Measurements from ENCODE around the gene LAMB4. TPM values are rescaled to one million over a fixed set of nuclear protein-coding genes. Genes with fewer than 3 reads are reported as not detected.

Gene LAMB4
- total and polyA plus RNA-seq, 4 donors = 0.24 TPM; not detected in 3

DNA sequence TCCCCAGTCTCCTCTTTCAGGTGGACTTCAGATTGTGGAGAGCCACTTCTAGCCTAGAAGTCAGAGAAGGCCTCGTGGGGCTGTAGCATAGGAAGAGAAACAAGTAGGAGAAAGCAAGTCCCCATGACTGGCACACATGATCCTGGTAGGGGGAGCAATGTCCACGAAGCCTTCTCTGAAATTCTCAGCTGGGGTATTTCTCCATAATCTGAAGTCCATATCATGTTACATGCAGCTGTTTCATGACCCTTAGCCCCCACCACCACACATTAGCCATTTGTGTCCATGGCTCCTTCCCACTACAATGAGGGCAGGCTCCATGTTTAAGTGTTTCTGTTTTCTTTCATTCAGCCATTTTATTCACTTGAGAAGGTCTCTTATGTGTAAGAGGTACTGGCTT, 43.2 kb downstream of the LAMB4 start:
- WGBS, 2 donors = 73 to 87% methylated on average over 2 of the region's 2 CpGs
- DNase-seq (no peak), ATAC-seq (ENCODE audit: low FRiP score) (no peak)
- no peaks in the 10 kb centered on the region for H3K27me3 ChIP-seq (ENCODE audit: control insufficient read depth in 1 of 2, insufficient read depth in 2 of 2, low read length in 1 of 2)
- H3K4me1 ChIP-seq (ENCODE audit: control insufficient read depth in 1 of 2, insufficient read depth in 2 of 2, low read length in 2 of 2) = no peaks in the 10 kb centered on the region
- no peak overlapping the region for H3K27ac ChIP-seq (ENCODE audit: low read depth in 1 of 2, low read length in 2 of 2)
- no peak overlapping the region for H3K4me3 ChIP-seq (ENCODE audit: low read length in 2 of 2)
- intact Hi-C loops (cut with DNase I) = no loop called here
- no peaks in the 10 kb centered on the region for H3K36me3 ChIP-seq (ENCODE audit: control insufficient read depth in 1 of 2, insufficient read depth in 2 of 2, low read length in 1 of 2)
- H3K9me3 ChIP-seq (ENCODE audit: control insufficient read depth, low read length) = no peaks in the 10 kb centered on the region

DNA sequence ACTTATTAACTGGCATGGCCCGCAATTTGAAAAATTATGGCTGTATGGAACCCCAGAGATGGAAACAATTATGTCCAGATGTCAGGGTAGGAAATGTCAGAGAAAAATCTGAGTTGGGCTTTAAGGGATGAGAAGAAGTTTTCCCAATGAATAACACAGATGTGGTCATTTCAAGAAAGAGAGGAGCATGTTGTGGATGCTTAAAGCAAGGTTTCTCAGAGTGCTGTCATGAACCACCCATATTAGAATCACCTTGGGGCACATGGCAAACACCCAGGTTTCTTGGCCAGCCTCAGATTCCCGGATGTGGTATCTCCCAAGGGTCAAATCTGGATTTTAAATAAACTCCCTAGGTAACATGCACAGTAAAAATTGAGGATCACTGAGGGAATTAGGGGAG, 43.6 kb downstream of the LAMB4 start:
- Histone ChIP-seq H3K27me3 (ENCODE audit: control insufficient read depth in 1 of 2, insufficient read depth in 2 of 2, low read length in 1 of 2) (no peaks in the 10 kb centered on the region), H3K4me3 (ENCODE audit: low read length in 2 of 2) (no peak overlapping the region), H3K4me1 (ENCODE audit: control insufficient read depth in 1 of 2, insufficient read depth in 2 of 2, low read length in 2 of 2) (no peaks in the 10 kb centered on the region), H3K36me3 (ENCODE audit: control insufficient read depth in 1 of 2, insufficient read depth in 2 of 2, low read length in 1 of 2) (no peaks in the 10 kb centered on the region), H3K9me3 (ENCODE audit: control insufficient read depth, low read length) (no peaks in the 10 kb centered on the region), H3K27ac (ENCODE audit: low read depth in 1 of 2, low read length in 2 of 2) (no peak overlapping the region)
- intact Hi-C loops (cut with DNase I) = no loop called here
- no peak for DNase-seq
- 69 to 73% methylated on average over 2 of the region's 2 CpGs for WGBS, 2 donors
- ATAC-seq (ENCODE audit: low FRiP score) = no peak

DNA sequence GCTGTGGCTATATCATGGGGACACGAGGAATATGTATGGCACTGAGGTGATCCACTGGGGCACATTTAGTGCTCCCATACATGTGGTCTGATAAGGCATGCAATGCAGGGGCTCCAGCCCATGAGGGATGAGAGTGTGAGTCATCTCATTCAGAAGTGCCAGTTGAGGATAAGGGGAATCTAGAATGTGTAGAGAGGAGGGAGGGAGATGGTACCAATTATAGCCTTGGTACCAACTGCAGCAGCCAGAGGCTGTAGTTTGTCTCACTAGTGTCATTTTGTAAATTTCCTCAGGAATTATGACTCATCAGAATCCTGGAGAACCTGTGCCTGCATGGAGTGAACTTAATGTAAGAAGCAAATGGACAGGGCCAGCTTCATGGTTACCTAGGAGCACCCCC, 46.2 kb downstream of the LAMB4 start:
- no peaks in the 10 kb centered on the region for H3K9me3 ChIP-seq (ENCODE audit: control insufficient read depth, low read length)
- no peak overlapping the region for H3K4me3 ChIP-seq (ENCODE audit: low read length in 2 of 2)
- ATAC-seq (ENCODE audit: low FRiP score) (no peak), DNase-seq (no peak)
- H3K27ac ChIP-seq (ENCODE audit: low read depth in 1 of 2, low read length in 2 of 2) = no peak overlapping the region
- no peaks in the 10 kb centered on the region for H3K27me3 ChIP-seq (ENCODE audit: control insufficient read depth in 1 of 2, insufficient read depth in 2 of 2, low read length in 1 of 2)
- 65 to 75% methylated on average over 1 of the region's 1 CpG for WGBS, 2 donors
- H3K4me1 ChIP-seq (ENCODE audit: control insufficient read depth in 1 of 2, insufficient read depth in 2 of 2, low read length in 2 of 2) = no peaks in the 10 kb centered on the region
- intact Hi-C loops (cut with DNase I) = loop anchor here in 1 of 2 donors (5.0 kb wide), 1 partner anchor 52 kb away; no protein-coding TSS in a partner anchor
- H3K36me3 ChIP-seq (ENCODE audit: control insufficient read depth in 1 of 2, insufficient read depth in 2 of 2, low read length in 1 of 2) = no peaks in the 10 kb centered on the region

DNA sequence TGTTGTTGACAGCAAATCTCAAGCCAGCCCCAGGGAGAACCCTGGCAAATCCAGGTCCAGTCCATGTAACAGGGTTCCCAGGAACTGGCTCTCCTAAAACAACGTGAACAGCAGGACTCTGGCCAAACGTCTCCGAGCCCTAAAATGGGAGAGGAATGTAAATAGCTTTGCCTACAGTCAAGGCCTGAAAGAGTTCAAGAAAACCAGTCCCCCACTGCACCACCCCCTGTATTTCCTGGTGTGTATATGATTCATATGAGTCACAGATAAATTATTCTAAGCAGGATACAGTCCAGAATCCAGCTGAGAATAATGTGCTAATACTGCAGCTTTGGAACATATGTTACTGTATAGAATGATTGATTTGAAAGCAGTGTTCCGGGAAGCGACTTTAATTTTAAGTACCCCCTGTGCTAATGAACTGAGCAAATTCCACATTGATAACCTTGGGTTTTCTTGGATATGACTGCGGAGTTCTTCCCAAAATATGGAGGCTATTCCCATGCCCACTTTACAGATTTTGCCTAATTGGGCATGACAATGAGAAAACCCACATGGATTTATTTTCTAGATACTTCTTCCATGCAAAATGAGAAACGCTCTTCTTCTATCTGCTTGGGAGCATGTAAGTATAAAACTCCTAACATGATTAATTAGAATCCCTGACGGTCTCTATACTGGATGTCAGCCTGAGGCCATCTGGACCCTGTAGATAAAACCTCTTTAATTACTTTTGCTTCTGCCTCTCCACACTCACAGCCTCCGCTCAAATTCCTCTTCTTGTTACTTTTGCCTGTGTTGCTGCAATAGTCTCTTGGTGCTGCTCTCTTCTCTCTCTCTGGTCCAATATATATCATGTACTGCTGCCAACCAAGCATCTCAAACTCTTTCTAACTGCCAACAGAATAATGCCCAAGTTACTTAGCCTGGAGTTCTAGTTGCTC, 50.2 kb downstream of the LAMB4 start:
- no peaks in the 10 kb centered on the region for H3K36me3 ChIP-seq (ENCODE audit: control insufficient read depth in 1 of 2, insufficient read depth in 2 of 2, low read length in 1 of 2)
- no peak overlapping the region for H3K4me3 ChIP-seq (ENCODE audit: low read length in 2 of 2)
- ATAC-seq (ENCODE audit: low FRiP score) (no peak), DNase-seq (no peak)
- H3K4me1 ChIP-seq (ENCODE audit: control insufficient read depth in 1 of 2, insufficient read depth in 2 of 2, low read length in 2 of 2) = no peaks in the 10 kb centered on the region
- no peaks in the 10 kb centered on the region for H3K27me3 ChIP-seq (ENCODE audit: control insufficient read depth in 1 of 2, insufficient read depth in 2 of 2, low read length in 1 of 2)
- intact Hi-C loops (cut with DNase I) = loop anchor here in 1 of 2 donors (5.0 kb wide), 1 partner anchor 48 kb away; no protein-coding TSS in a partner anchor
- H3K9me3 ChIP-seq (ENCODE audit: control insufficient read depth, low read length) = no peaks in the 10 kb centered on the region
- WGBS, 2 donors = 53 to 55% methylated on average over 9 of the region's 9 CpGs
- H3K27ac ChIP-seq (ENCODE audit: low read depth in 1 of 2, low read length in 2 of 2) = no peak overlapping the region

DNA sequence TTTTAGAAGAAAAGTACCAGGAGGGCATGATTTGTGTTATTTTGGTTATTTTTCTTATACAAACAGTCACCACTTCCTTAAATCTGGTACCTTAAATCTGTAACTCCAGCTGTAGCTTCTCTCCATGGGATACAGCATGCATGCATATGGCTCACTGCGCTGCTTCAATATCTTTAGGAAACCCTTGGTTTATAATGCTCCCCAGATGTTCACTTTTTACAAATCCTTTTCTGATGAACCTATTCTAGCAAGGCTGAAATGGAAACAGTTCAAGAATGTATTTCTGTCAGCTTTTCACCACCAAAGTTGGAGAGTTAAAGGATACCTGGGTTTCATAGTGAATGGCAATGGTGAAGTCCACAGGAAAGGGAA, 50.9 kb downstream of the LAMB4 start:
- intact Hi-C loops (cut with DNase I) = no loop called here
- ATAC-seq (ENCODE audit: low FRiP score) = no peak
- no peaks in the 10 kb centered on the region for H3K4me1 ChIP-seq (ENCODE audit: control insufficient read depth in 1 of 2, insufficient read depth in 2 of 2, low read length in 2 of 2)
- no peaks in the 10 kb centered on the region for H3K36me3 ChIP-seq (ENCODE audit: control insufficient read depth in 1 of 2, insufficient read depth in 2 of 2, low read length in 1 of 2)
- no peak overlapping the region for H3K27ac ChIP-seq (ENCODE audit: low read depth in 1 of 2, low read length in 2 of 2)
- WGBS, 2 donors = 70 to 81% methylated on average over 1 of the region's 1 CpG
- no peak overlapping the region for H3K4me3 ChIP-seq (ENCODE audit: low read length in 2 of 2)
- no peaks in the 10 kb centered on the region for H3K27me3 ChIP-seq (ENCODE audit: control insufficient read depth in 1 of 2, insufficient read depth in 2 of 2, low read length in 1 of 2)
- DNase-seq = no peak
- H3K9me3 ChIP-seq (ENCODE audit: control insufficient read depth, low read length) = no peaks in the 10 kb centered on the region

DNA sequence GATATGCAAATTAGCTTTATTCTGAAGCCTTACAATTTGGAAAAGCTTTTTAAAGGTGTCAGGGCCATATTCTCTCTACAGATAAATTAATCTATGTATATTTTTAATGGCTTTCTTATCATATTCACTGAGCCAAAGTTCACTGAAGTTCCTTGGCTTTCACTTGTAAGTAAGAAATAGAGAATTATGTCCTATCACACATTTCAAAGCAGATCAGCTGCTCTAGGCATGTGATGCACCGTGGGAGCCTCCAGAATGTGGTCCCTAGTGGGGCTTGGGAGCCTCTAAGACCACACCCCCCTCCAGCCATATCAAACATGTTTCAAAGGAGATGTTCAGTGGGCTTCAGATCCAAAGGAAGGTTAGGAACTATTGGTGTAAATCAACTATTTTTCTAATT, 51.5 kb downstream of the LAMB4 start:
- H3K4me1 ChIP-seq (ENCODE audit: control insufficient read depth in 1 of 2, insufficient read depth in 2 of 2, low read length in 2 of 2) = no peaks in the 10 kb centered on the region
- no peak overlapping the region for H3K27ac ChIP-seq (ENCODE audit: low read depth in 1 of 2, low read length in 2 of 2)
- no peak for DNase-seq
- H3K9me3 ChIP-seq (ENCODE audit: control insufficient read depth, low read length) = no peaks in the 10 kb centered on the region
- H3K36me3 ChIP-seq (ENCODE audit: control insufficient read depth in 1 of 2, insufficient read depth in 2 of 2, low read length in 1 of 2) = no peaks in the 10 kb centered on the region
- intact Hi-C loops (cut with DNase I) = no loop called here
- 21 to 22% methylated on average over 1 of the region's 1 CpG for WGBS, 2 donors
- no peak overlapping the region for H3K4me3 ChIP-seq (ENCODE audit: low read length in 2 of 2)
- no peak for ATAC-seq (ENCODE audit: low FRiP score)
- H3K27me3 ChIP-seq (ENCODE audit: control insufficient read depth in 1 of 2, insufficient read depth in 2 of 2, low read length in 1 of 2) = no peaks in the 10 kb centered on the region

DNA sequence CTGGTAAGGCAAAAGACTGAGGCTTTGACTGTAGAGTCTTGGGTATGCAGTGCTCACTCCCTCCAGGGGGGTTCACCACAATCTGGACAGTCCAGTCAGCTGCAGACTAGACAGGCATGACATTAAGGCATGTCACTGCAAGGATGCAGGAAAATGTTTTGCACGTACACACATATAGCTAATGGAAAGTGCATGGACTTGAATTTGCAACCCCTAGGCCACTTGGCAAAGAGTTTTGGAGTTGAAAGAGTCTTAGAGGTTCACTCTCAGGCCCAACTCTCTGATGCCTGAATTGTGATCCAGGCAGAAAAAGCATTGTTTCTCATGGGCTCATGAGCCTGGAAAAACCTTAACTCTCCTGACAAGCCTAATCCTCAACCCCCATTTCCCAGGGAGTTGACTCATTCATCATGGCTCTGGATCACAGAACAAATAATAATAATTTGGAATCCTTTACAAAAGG, 51.9 kb downstream of the LAMB4 start:
- no peaks in the 10 kb centered on the region for H3K4me1 ChIP-seq (ENCODE audit: control insufficient read depth in 1 of 2, insufficient read depth in 2 of 2, low read length in 2 of 2)
- WGBS, 2 donors = 50 to 76% methylated on average over 1 of the region's 1 CpG
- H3K4me3 ChIP-seq (ENCODE audit: low read length in 2 of 2) = no peak overlapping the region
- H3K27me3 ChIP-seq (ENCODE audit: control insufficient read depth in 1 of 2, insufficient read depth in 2 of 2, low read length in 1 of 2) = no peaks in the 10 kb centered on the region
- ATAC-seq (ENCODE audit: low FRiP score) = no peak
- DNase-seq = no peak
- intact Hi-C loops (cut with DNase I) = no loop called here
- no peaks in the 10 kb centered on the region for H3K9me3 ChIP-seq (ENCODE audit: control insufficient read depth, low read length)
- no peak overlapping the region for H3K27ac ChIP-seq (ENCODE audit: low read depth in 1 of 2, low read length in 2 of 2)
- H3K36me3 ChIP-seq (ENCODE audit: control insufficient read depth in 1 of 2, insufficient read depth in 2 of 2, low read length in 1 of 2) = no peaks in the 10 kb centered on the region

DNA sequence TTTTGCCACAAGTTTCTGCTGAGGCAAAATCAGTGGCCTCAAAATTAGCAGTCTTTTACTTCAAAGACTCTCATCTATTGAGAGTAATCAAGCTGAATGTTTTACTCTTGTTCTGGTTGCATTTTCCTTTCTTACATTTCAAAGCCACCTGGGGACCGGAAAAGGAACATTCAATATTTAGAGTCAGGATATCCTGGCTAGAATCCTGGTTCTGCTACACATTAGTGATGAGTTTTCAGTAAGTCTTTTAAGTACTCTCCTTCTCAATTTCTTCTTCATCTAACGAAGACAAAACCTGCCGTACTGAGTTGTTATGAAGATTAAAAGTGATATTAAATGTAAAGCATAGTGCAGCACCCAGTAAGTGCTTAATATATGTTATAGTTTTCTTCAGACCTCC, 52.5 kb downstream of the LAMB4 start:
- Histone ChIP-seq H3K27ac (ENCODE audit: low read depth in 1 of 2, low read length in 2 of 2) (no peak overlapping the region), H3K36me3 (ENCODE audit: control insufficient read depth in 1 of 2, insufficient read depth in 2 of 2, low read length in 1 of 2) (no peaks in the 10 kb centered on the region), H3K4me1 (ENCODE audit: control insufficient read depth in 1 of 2, insufficient read depth in 2 of 2, low read length in 2 of 2) (no peaks in the 10 kb centered on the region), H3K4me3 (ENCODE audit: low read length in 2 of 2) (no peak overlapping the region), H3K27me3 (ENCODE audit: control insufficient read depth in 1 of 2, insufficient read depth in 2 of 2, low read length in 1 of 2) (no peaks in the 10 kb centered on the region), H3K9me3 (ENCODE audit: control insufficient read depth, low read length) (no peaks in the 10 kb centered on the region)
- WGBS, 2 donors = 85 to 90% methylated on average over 3 of the region's 3 CpGs
- no peak for DNase-seq
- intact Hi-C loops (cut with DNase I) = no loop called here
- ATAC-seq (ENCODE audit: low FRiP score) = no peak

DNA sequence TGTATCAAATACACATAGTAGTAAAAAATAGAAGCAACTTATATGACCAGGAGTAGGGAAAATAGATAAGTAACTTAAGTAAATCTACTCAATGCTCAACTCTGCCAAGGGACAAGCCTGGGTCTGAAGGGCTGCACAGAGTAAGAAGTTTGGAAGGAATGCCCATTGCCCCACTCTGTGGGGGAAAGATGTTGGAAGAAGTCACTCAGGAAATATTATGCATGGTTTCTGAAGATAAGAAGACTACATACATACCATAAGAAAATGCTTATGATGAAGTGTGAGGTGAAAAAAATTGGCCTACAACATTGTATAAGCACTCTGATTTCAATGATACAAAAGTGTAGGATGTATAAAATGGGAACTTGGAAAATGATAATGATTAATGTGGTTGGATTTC, 54.0 kb downstream of the LAMB4 start:
- Histone ChIP-seq H3K4me3 (ENCODE audit: low read length in 2 of 2) (no peak overlapping the region), H3K9me3 (ENCODE audit: control insufficient read depth, low read length) (no peaks in the 10 kb centered on the region), H3K36me3 (ENCODE audit: control insufficient read depth in 1 of 2, insufficient read depth in 2 of 2, low read length in 1 of 2) (no peaks in the 10 kb centered on the region), H3K27me3 (ENCODE audit: control insufficient read depth in 1 of 2, insufficient read depth in 2 of 2, low read length in 1 of 2) (no peaks in the 10 kb centered on the region), H3K4me1 (ENCODE audit: control insufficient read depth in 1 of 2, insufficient read depth in 2 of 2, low read length in 2 of 2) (no peaks in the 10 kb centered on the region), H3K27ac (ENCODE audit: low read depth in 1 of 2, low read length in 2 of 2) (no peak overlapping the region)
- intact Hi-C loops (cut with DNase I) = no loop called here
- DNase-seq (no peak), ATAC-seq (ENCODE audit: low FRiP score) (no peak)

All from aorta (tissue), 5 donors.